SJSA1 (cell line): ENCODE results near the gene RNF150. TPM values are rescaled to one million over a fixed set of nuclear protein-coding genes. Genes with fewer than 3 reads are reported as not detected.

Experiments used
- DNase-seq, 2 experiments: peaks; one replicate each; pipeline ENCODE4 v3.0.0-alpha.2; 2015 to 2020; ENCODE audit warnings: low spot score in 2 of 2, low read depth in 1 of 2
- H3K27ac ChIP-seq: fragments of 250-450 bp; sonication (Bioruptor Pico); 2 replicates; pipeline ENCODE4 v1.5.1; 2020; ENCODE audit warnings: mild to moderate bottlenecking, moderate library complexity
- H3K27me3 ChIP-seq: fragments of 250-450 bp; sonication (Bioruptor Pico); replicated peaks from 2 replicates; pipeline ENCODE4 v1.5.1; 2020; ENCODE audit warnings: mild to moderate bottlenecking, moderate library complexity
- H3K36me3 ChIP-seq: fragments of 250-450 bp; sonication (Bioruptor Pico); 2 replicates; pipeline ENCODE4 v1.5.1; 2020; ENCODE audit warnings: mild to moderate bottlenecking
- H3K4me1 ChIP-seq: fragments of 250-450 bp; sonication (Bioruptor Pico); replicated peaks from 2 replicates; pipeline ENCODE4 v1.6.1; 2021; ENCODE audit warnings: mild to moderate bottlenecking
- H3K4me3 ChIP-seq: fragments of 250-450 bp; sonication (Bioruptor Pico); 2 replicates; pipeline ENCODE4 v1.5.1; 2020; ENCODE audit warnings: mild to moderate bottlenecking
- H3K9me3 ChIP-seq: fragments of 250-450 bp; sonication (Bioruptor Pico); replicated peaks from 2 replicates; pipeline ENCODE4 v1.5.1; 2020; ENCODE audit warnings: mild to moderate bottlenecking
- total RNA-seq: library from RNA; depleted of rRNA; stranded (reverse); fragments of >200 nt; shearing (Covaris generic); gene quantifications from 2 replicates; pipeline ENCODE4 v1.2.3, GENCODE V29; 2014

Gene RNF150
- total RNA-seq, 1 experiment from 2014 or later: 6.7 TPM

- Histone ChIP-seq H3K4me1 (no peaks in the 10 kb centered on the region), H3K4me3 (no peak overlapping the region), H3K36me3 (no peaks in the 10 kb centered on the region), H3K9me3 (no peaks in the 10 kb centered on the region; the same call in 1 of the 2 replicates), H3K27ac (no peak overlapping the region), H3K27me3 (no peaks in the 10 kb centered on the region)
- no peak for DNase-seq
These were observed 139.3 kb downstream of the RNF150 start for GRCh38 chr4:140994015-140994414.

- Histone ChIP-seq H3K4me1 (no peaks in the 10 kb centered on the region), H3K36me3 (no peaks in the 10 kb centered on the region)
- no peak for DNase-seq
These were observed 139.9 kb downstream of the RNF150 start for GRCh38 chr4:140993370-140993769.

GRCh38 chr4:140989944-140990343, 143.3 kb downstream of the RNF150 start:
- H3K4me3 ChIP-seq: no peak overlapping the region
- H3K27ac ChIP-seq: no peak overlapping the region

More at GRCh38 chr4:140993370-140993769, 139.9 kb downstream of the RNF150 start:
- no peaks in the 10 kb centered on the region; the same call in 1 of the 2 replicates for H3K9me3 ChIP-seq
- no peaks in the 10 kb centered on the region for H3K27me3 ChIP-seq
- H3K27ac ChIP-seq: no peak overlapping the region
- no peak overlapping the region for H3K4me3 ChIP-seq

GRCh38 chr4:140986045-140986444, 147.2 kb downstream of the RNF150 start:
- Histone ChIP-seq H3K9me3 (no peaks in the 10 kb centered on the region), H3K4me1 (no peaks in the 10 kb centered on the region; the same call in 1 of the 2 replicates), H3K4me3 (no peak overlapping the region), H3K36me3 (no peaks in the 10 kb centered on the region), H3K27me3 (no peaks in the 10 kb centered on the region), H3K27ac (no peak overlapping the region)
- DNase-seq: no peak

More at GRCh38 chr4:140989944-140990343, 143.3 kb downstream of the RNF150 start:
- no peak for DNase-seq
- Histone ChIP-seq H3K27me3 (no peaks in the 10 kb centered on the region), H3K4me1 (no peaks in the 10 kb centered on the region; the same call in 1 of the 2 replicates), H3K9me3 (no peaks in the 10 kb centered on the region), H3K36me3 (no peaks in the 10 kb centered on the region)

- H3K9me3 ChIP-seq: no peaks in the 10 kb centered on the region
- no peaks in the 10 kb centered on the region for H3K36me3 ChIP-seq
- no peak for DNase-seq
- H3K27me3 ChIP-seq: no peaks in the 10 kb centered on the region
- H3K27ac ChIP-seq: no peak overlapping the region
- H3K4me3 ChIP-seq: no peak overlapping the region
- H3K4me1 ChIP-seq: no peaks in the 10 kb centered on the region; the same call in 1 of the 2 replicates
These were observed 150.5 kb downstream of the RNF150 start for GRCh38 chr4:140982613-140983340.

GRCh38 chr4:140980426-140981200, 152.7 kb downstream of the RNF150 start:
- H3K9me3 ChIP-seq: no peaks in the 10 kb centered on the region
- H3K4me3 ChIP-seq: no peak overlapping the region
- no peak overlapping the region for H3K27ac ChIP-seq
- no peaks in the 10 kb centered on the region for H3K4me1 ChIP-seq
- no peaks in the 10 kb centered on the region for H3K36me3 ChIP-seq
- DNase-seq: no peak
- no peaks in the 10 kb centered on the region for H3K27me3 ChIP-seq

- H3K27ac ChIP-seq: no peak overlapping the region
- no peaks in the 10 kb centered on the region for H3K36me3 ChIP-seq
- no peaks in the 10 kb centered on the region for H3K27me3 ChIP-seq
- no peak for DNase-seq
- H3K4me1 ChIP-seq: no peaks in the 10 kb centered on the region
- H3K4me3 ChIP-seq: no peak overlapping the region
- H3K9me3 ChIP-seq: no peaks in the 10 kb centered on the region
These were observed 156.5 kb downstream of the RNF150 start for GRCh38 chr4:140976768-140977167.

GRCh38 chr4:140971077-140971792, 162.0 kb downstream of the RNF150 start:
- Histone ChIP-seq H3K27me3 (no peaks in the 10 kb centered on the region), H3K4me1 (no peaks in the 10 kb centered on the region), H3K36me3 (no peaks in the 10 kb centered on the region), H3K27ac (no peak overlapping the region), H3K4me3 (no peak overlapping the region), H3K9me3 (no peaks in the 10 kb centered on the region)
- DNase-seq: no peak

- Histone ChIP-seq H3K27me3 (no peaks in the 10 kb centered on the region), H3K36me3 (no peaks in the 10 kb centered on the region)
- DNase-seq: no peak
These were observed 164.0 kb downstream of the RNF150 start for GRCh38 chr4:140969296-140969695.

GRCh38 chr4:140968371-140968770, 164.9 kb downstream of the RNF150 start:
- Histone ChIP-seq H3K4me3 (no peak overlapping the region), H3K4me1 (no peaks in the 10 kb centered on the region), H3K9me3 (no peaks in the 10 kb centered on the region), H3K27me3 (no peaks in the 10 kb centered on the region), H3K27ac (no peak overlapping the region), H3K36me3 (no peaks in the 10 kb centered on the region)
- no peak for DNase-seq

More at GRCh38 chr4:140969296-140969695, 164.0 kb downstream of the RNF150 start:
- H3K9me3 ChIP-seq: no peaks in the 10 kb centered on the region
- H3K27ac ChIP-seq: no peak overlapping the region
- no peak overlapping the region for H3K4me3 ChIP-seq
- H3K4me1 ChIP-seq: no peaks in the 10 kb centered on the region

- H3K4me3 ChIP-seq: no peak overlapping the region
- H3K27me3 ChIP-seq: no peaks in the 10 kb centered on the region
These were observed 169.4 kb downstream of the RNF150 start for GRCh38 chr4:140963883-140964282.

GRCh38 chr4:140955641-140956040, 177.6 kb downstream of the RNF150 start:
- no peaks in the 10 kb centered on the region for H3K36me3 ChIP-seq
- no peak overlapping the region for H3K27ac ChIP-seq
- H3K4me3 ChIP-seq: no peak overlapping the region
- peaks cover 27% of the 10 kb centered on the region for H3K4me1 ChIP-seq
- no peaks in the 10 kb centered on the region for H3K27me3 ChIP-seq
- H3K9me3 ChIP-seq: no peaks in the 10 kb centered on the region
- DNase-seq: peak in 1 of 2 experiments; percentile 56

More at GRCh38 chr4:140963883-140964282, 169.4 kb downstream of the RNF150 start:
- H3K27ac ChIP-seq: no peak overlapping the region
- no peaks in the 10 kb centered on the region for H3K9me3 ChIP-seq
- DNase-seq: no peak
- H3K36me3 ChIP-seq: no peaks in the 10 kb centered on the region
- no peaks in the 10 kb centered on the region for H3K4me1 ChIP-seq

- H3K4me1 ChIP-seq: peaks cover 27% of the 10 kb centered on the region
- H3K27ac ChIP-seq: peak overlapping the region; percentile 23; the same call in 1 of the 2 replicates
- H3K4me3 ChIP-seq: no peak overlapping the region
- H3K36me3 ChIP-seq: no peaks in the 10 kb centered on the region
- DNase-seq: no peak
- H3K9me3 ChIP-seq: no peaks in the 10 kb centered on the region
- H3K27me3 ChIP-seq: no peaks in the 10 kb centered on the region
These were observed 180.6 kb downstream of the RNF150 start for GRCh38 chr4:140952717-140953116.
